PFSK-1 (cell line): ENCODE results near the gene PRELID3B.

ENCODE experiments used
- FOXP2 ChIP-seq: optimal IDR thresholded peaks from 2 replicates; pipeline ENCODE3; 2011; ENCODE audit warnings: borderline replicate concordance, control low read depth, inconsistent platforms; ENCODE audit not compliant: insufficient read depth; ENCODE audit errors: extremely low read length, extremely low read depth
- POLR2AphosphoS5 ChIP-seq: IDR thresholded peaks from 2 replicates; pipeline ENCODE4 v1.6.1; 2012; ENCODE audit warnings: low read depth, mild to moderate bottlenecking, control low read depth, low read length, moderate library complexity
- SIN3A ChIP-seq: IDR thresholded peaks from 2 replicates; pipeline ENCODE4 v1.6.1; 2012; ENCODE audit warnings: mild to moderate bottlenecking, low read length, moderate library complexity, borderline replicate concordance; ENCODE audit not compliant: insufficient read depth
- TAF1 ChIP-seq: IDR thresholded peaks from 2 replicates; pipeline ENCODE4 v1.6.1; 2012; ENCODE audit warnings: low read length, control low read depth, borderline replicate concordance; ENCODE audit not compliant: insufficient read depth
- TF ChIP-seq, protein P1 (sequence below), 2 experiments: IDR thresholded peaks; 2 replicates each; pipeline versions ENCODE4 v1.6.1 to v1.8.0; 2011 to 2012; ENCODE audit warnings: low read depth in 2 of 2, low read length in 2 of 2, control low read depth in 1 of 2, inconsistent platforms in 1 of 2, mild to moderate bottlenecking in 1 of 2, moderate library complexity in 1 of 2; ENCODE audit not compliant: insufficient read depth in 1 of 2

Gene PRELID3B

DNA sequence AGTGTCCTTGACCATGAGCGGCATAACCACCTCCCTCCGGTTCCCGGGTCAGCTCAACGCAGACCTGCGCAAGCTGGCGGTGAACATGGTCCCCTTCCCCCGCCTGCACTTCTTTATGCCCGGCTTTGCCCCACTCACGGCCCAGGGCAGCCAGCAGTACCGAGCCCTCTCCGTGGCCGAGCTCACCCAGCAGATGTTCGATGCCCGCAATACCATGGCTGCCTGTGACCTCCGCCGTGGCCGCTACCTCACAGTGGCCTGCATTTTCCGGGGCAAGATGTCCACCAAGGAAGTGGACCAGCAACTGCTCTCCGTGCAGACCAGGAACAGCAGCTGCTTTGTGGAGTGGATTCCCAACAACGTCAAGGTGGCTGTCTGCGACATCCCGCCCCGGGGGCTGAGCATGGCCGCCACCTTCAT lies 18.5 kb downstream of the PRELID3B start:
- TF ChIP-seq POLR2AphosphoS5, result no peak
- TF ChIP-seq FOXP2, result no peak
- TF ChIP-seq TAF1, result no peak
- TF ChIP-seq, protein P1, sequence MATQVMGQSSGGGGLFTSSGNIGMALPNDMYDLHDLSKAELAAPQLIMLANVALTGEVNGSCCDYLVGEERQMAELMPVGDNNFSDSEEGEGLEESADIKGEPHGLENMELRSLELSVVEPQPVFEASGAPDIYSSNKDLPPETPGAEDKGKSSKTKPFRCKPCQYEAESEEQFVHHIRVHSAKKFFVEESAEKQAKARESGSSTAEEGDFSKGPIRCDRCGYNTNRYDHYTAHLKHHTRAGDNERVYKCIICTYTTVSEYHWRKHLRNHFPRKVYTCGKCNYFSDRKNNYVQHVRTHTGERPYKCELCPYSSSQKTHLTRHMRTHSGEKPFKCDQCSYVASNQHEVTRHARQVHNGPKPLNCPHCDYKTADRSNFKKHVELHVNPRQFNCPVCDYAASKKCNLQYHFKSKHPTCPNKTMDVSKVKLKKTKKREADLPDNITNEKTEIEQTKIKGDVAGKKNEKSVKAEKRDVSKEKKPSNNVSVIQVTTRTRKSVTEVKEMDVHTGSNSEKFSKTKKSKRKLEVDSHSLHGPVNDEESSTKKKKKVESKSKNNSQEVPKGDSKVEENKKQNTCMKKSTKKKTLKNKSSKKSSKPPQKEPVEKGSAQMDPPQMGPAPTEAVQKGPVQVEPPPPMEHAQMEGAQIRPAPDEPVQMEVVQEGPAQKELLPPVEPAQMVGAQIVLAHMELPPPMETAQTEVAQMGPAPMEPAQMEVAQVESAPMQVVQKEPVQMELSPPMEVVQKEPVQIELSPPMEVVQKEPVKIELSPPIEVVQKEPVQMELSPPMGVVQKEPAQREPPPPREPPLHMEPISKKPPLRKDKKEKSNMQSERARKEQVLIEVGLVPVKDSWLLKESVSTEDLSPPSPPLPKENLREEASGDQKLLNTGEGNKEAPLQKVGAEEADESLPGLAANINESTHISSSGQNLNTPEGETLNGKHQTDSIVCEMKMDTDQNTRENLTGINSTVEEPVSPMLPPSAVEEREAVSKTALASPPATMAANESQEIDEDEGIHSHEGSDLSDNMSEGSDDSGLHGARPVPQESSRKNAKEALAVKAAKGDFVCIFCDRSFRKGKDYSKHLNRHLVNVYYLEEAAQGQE (IDR thresholded peaks at IDR 0.05; ENCODE audit: insufficient read depth in 1 of 2, low read depth in 2 of 2, low read length in 2 of 2), result no peak
- TF ChIP-seq SIN3A, result no peak

DNA sequence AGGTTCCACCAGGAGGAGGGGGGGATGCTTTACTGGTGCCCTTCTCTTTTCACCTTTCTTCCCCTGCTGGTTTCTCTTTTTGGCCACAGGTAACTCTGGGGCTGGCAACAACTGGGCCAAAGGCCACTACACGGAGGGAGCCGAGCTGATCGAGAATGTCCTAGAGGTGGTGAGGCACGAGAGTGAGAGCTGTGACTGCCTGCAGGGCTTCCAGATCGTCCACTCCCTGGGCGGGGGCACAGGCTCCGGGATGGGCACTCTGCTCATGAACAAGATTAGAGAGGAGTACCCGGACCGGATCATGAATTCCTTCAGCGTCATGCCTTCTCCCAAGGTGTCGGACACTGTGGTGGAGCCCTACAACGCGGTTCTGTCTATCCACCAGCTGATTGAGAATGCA lies 19.0 kb downstream of the PRELID3B start:
- TF ChIP-seq TAF1, result no peak
- TF ChIP-seq, protein P1 (IDR thresholded peaks at IDR 0.05; ENCODE audit: insufficient read depth in 1 of 2, low read depth in 2 of 2, low read length in 2 of 2), result no peak
- no peak for TF ChIP-seq POLR2AphosphoS5
- no peak for TF ChIP-seq SIN3A
- TF ChIP-seq FOXP2, result no peak

DNA sequence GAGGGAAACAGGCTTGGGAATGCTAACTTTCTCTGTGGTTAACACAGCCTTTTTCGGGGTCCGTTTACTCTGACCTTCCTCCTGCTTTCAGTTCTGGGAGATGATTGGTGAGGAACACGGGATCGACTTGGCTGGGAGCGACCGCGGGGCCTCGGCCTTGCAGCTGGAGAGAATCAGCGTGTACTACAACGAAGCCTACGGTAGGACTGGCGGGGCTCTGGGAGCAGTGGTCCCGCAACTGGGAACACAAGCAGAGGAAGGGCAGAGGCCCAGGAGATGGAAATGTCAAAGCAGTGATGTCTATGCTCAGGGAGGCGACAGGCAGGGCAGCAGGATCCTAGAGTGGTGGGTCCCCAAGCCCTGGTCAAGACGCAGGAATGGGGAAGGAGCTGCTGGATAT lies 19.8 kb downstream of the PRELID3B start:
- TF ChIP-seq, protein P1 (IDR thresholded peaks at IDR 0.05; ENCODE audit: insufficient read depth in 1 of 2, low read depth in 2 of 2, low read length in 2 of 2), result no peak
- no peak for TF ChIP-seq SIN3A
- TF ChIP-seq FOXP2, result no peak
- TF ChIP-seq TAF1, result no peak
- TF ChIP-seq POLR2AphosphoS5, result no peak

DNA sequence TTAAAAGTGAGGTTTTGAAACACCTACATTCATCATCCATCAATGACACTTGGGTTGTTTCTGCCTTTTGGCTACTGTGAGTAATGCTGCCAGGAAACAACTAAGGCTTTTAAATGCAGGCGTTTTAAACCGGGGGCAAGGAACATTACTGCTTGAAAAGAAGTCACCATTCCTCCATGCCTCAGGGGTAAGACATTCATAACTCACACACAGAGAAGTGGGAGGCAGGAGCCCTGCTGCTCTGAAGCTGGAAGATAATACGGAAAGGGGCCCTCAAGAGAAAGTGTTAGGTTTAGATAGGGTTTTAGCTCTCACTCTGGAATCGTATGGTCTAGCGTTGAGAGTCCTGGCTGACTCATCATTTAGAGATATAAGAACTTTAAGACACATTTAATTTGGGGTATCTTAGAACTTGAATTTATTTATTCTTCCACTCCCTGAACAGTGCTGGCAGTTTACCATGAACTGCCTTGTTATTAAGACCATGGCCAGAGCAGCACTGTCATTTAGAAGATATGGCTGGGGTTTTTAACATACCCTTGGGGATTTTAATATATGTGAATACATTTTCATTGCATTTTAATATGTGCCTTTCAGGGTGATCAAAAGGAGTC lies 21.5 kb downstream of the PRELID3B start:
- TF ChIP-seq, protein P1 (IDR thresholded peaks at IDR 0.05; ENCODE audit: insufficient read depth in 1 of 2, low read depth in 2 of 2, low read length in 2 of 2), result no peak
- TF ChIP-seq TAF1 (no peak), SIN3A (no peak), POLR2AphosphoS5 (no peak), FOXP2 (no peak)
